SU-DHL-6 (cell line): ENCODE results near the gene GFRA4.

Source experiments
- H2AFZ ChIP-seq: fragments of 200-600 bp; sonication (generic); 2 replicates; pipeline ENCODE4 v1.6.1; 2014; ENCODE audit warnings: low read depth, mild to moderate bottlenecking, moderate library complexity, mixed read lengths, antibody characterized with exemption, low read length; ENCODE audit not compliant: severe bottlenecking
- H3F3A ChIP-seq: fragments of 200-600 bp; shearing (Covaris generic); 2 replicates; pipeline ENCODE4 v1.6.0; 2016; ENCODE audit warnings: antibody characterized with exemption, mild to moderate bottlenecking; ENCODE audit not compliant: insufficient read depth
- H3K27ac ChIP-seq: fragments of 200-600 bp; sonication (generic); 2 replicates; pipeline ENCODE4 v1.5.1; 2016; ENCODE audit warnings: low read depth, mild to moderate bottlenecking, low read length, moderate library complexity, mixed read lengths
- H3K27me3 ChIP-seq: fragments of 200-600 bp; sonication (generic), shearing (Covaris generic); 2 replicates; pipeline ENCODE4 v1.6.0; 2014; ENCODE audit warnings: mild to moderate bottlenecking, low read length
- H3K36me3 ChIP-seq: fragments of 200-600 bp; sonication (generic); 2 replicates; pipeline ENCODE4 v1.6.1; 2014; ENCODE audit warnings: mild to moderate bottlenecking, low read length, mixed read lengths
- H3K4me2 ChIP-seq: fragments of 300-600, 200-600 bp; shearing (Covaris generic), sonication (generic); 2 replicates; pipeline ENCODE4 v1.6.0; 2014; ENCODE audit warnings: low read length, low read depth, mild to moderate bottlenecking; ENCODE audit not compliant: poor library complexity, severe bottlenecking
- H3K4me3 ChIP-seq: fragments of 200-600 bp; sonication (generic); 2 replicates; pipeline ENCODE4 v1.5.1; 2014; ENCODE audit warnings: antibody characterized with exemption, low read length, mild to moderate bottlenecking, mixed read lengths; ENCODE audit not compliant: insufficient read depth, poor library complexity, severe bottlenecking
- H3K79me2 ChIP-seq: fragments of 200-600 bp; sonication (generic); 2 replicates; pipeline ENCODE4 v1.6.1; 2014; ENCODE audit warnings: mild to moderate bottlenecking, low read length, moderate library complexity; ENCODE audit not compliant: insufficient read depth
- H3K9ac ChIP-seq: fragments of 200-600 bp; sonication (generic); 2 replicates; pipeline ENCODE4 v1.7.0; 2014; ENCODE audit warnings: mild to moderate bottlenecking, low read length
- H3K9me2 ChIP-seq: fragments of 200-600 bp; sonication (generic); replicated peaks from 2 replicates; pipeline ENCODE4 v1.6.1; 2014; ENCODE audit warnings: low read length; ENCODE audit not compliant: insufficient read depth
- H3K9me3 ChIP-seq: fragments of 200-600 bp; sonication (generic); 2 replicates; pipeline ENCODE4 v1.6.1; 2014; ENCODE audit warnings: low read length, mixed read lengths; ENCODE audit not compliant: insufficient read depth
- H4K20me1 ChIP-seq: fragments of 200-600 bp; sonication (generic); 2 replicates; pipeline ENCODE4 v1.6.1; 2014; ENCODE audit warnings: low read depth, mild to moderate bottlenecking, antibody characterized with exemption, low read length, moderate library complexity, mixed read lengths
- EZH2phosphoT487 ChIP-seq: fragments of 200-600 bp; sonication (generic), shearing (Covaris generic); conservative IDR thresholded peaks from 2 replicates; pipeline ENCODE4 v1.6.1; 2018; ENCODE audit warnings: mild to moderate bottlenecking, antibody characterized with exemption, low read length, moderate library complexity, mixed read lengths
- TF ChIP-seq, protein P1 (sequence below): fragments of 200-600 bp; sonication (generic); IDR thresholded peaks from one replicate; pipeline ENCODE4 v1.5.1; 2017; ENCODE audit warnings: antibody characterized with exemption, mild to moderate bottlenecking, low read length, moderate library complexity; ENCODE audit not compliant: insufficient read depth, poor library complexity, severe bottlenecking

The GFRA4 gene

DNA sequence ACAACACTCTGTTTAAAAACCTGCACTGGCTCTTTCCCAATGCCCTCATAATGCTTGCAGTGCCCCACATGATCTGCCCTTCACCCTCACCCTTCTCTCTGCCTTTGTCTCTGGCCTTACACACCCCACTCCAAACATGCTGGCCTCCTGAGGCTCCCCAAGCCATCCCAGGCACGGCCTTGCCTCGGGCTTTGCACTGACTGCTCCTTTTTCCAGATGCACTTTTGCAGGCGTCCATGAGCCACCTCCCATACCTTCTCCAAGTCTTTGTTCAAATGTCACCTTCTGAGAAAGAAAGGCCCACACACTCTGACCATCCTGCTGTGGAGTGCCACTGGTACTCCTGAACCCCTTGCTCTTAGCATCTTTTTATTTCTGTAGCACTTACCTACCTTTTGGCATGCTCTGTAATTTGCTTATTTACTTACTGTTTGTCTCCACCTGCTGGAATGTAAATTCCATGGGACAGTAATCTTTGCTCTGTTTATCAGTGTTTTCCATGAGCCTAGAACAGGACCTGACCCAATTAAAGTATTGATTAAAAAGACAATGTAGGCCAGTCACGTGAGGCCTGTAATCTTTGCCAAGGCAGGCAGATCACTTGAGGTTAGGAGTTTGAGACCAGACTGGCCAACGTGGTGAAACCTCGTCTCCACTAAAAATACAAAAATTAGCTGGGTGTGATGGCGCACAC lies 30.7 kb downstream of the GFRA4 start:
- H3F3A ChIP-seq = no peaks in the 10 kb centered on the region
- no peak overlapping the region for H3K9ac ChIP-seq
- H2AFZ ChIP-seq = no peak overlapping the region
- TF ChIP-seq, protein P1, sequence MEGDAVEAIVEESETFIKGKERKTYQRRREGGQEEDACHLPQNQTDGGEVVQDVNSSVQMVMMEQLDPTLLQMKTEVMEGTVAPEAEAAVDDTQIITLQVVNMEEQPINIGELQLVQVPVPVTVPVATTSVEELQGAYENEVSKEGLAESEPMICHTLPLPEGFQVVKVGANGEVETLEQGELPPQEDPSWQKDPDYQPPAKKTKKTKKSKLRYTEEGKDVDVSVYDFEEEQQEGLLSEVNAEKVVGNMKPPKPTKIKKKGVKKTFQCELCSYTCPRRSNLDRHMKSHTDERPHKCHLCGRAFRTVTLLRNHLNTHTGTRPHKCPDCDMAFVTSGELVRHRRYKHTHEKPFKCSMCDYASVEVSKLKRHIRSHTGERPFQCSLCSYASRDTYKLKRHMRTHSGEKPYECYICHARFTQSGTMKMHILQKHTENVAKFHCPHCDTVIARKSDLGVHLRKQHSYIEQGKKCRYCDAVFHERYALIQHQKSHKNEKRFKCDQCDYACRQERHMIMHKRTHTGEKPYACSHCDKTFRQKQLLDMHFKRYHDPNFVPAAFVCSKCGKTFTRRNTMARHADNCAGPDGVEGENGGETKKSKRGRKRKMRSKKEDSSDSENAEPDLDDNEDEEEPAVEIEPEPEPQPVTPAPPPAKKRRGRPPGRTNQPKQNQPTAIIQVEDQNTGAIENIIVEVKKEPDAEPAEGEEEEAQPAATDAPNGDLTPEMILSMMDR = no peak
- TF ChIP-seq EZH2phosphoT487 = no peak
- no peaks in the 10 kb centered on the region for H3K27me3 ChIP-seq
- no peak overlapping the region for H3K4me3 ChIP-seq
- no peaks in the 10 kb centered on the region for H3K36me3 ChIP-seq
- H4K20me1 ChIP-seq = no peaks in the 10 kb centered on the region
- no peaks in the 10 kb centered on the region for H3K9me3 ChIP-seq
- no peak overlapping the region for H3K4me2 ChIP-seq
- no peaks in the 10 kb centered on the region for H3K9me2 ChIP-seq
- H3K27ac ChIP-seq = no peak overlapping the region
- no peaks in the 10 kb centered on the region for H3K79me2 ChIP-seq

DNA sequence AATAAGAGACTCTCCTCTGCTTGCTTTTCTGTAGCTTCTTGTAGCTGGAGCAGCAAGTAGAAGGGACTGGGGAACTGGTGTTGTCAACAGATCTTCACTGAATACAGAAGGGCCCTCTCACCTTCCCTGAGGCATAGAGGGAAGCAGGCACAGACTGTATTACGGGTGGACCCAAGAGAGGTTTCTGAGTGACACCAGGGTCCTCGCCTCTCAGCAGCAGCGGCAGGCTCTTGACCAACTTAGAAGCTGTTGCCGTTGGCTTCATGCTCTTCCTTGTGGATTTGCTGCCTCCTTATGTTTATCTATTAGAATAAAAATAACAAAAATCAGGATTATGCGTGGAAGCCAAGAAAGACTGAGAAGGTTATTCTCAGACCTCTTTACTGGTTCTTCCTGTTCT lies 31.7 kb downstream of the GFRA4 start:
- Histone ChIP-seq H3K9me3 (no peaks in the 10 kb centered on the region), H3K79me2 (no peaks in the 10 kb centered on the region), H4K20me1 (no peaks in the 10 kb centered on the region), H3K27me3 (no peaks in the 10 kb centered on the region), H3K9ac (no peak overlapping the region), H2AFZ (no peak overlapping the region), H3K4me2 (no peak overlapping the region), H3K27ac (no peak overlapping the region), H3K36me3 (no peaks in the 10 kb centered on the region), H3K9me2 (no peaks in the 10 kb centered on the region), H3F3A (no peaks in the 10 kb centered on the region), H3K4me3 (no peak overlapping the region)
- TF ChIP-seq, protein P1 = no peak
- TF ChIP-seq EZH2phosphoT487 = no peak

DNA sequence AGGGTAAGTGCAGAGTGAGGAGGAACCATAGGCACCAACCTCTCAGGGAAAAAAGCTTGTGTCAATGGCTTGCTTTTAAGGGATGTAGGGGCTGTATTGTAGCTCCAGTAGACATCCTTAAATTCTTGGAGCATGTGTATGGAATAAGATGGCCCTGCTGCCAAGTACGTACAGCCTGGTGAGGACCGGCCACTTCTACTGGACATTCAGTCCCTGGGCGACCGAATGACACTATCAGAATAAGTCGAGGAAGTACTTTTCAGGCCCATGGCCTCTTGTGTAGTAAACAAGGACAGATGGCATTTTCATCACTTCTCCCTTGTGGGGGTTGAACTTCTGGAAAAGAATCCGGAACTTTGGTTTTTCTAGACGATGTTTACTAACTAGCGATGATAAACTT lies 32.8 kb downstream of the GFRA4 start:
- no peak overlapping the region for H3K4me3 ChIP-seq
- H3K79me2 ChIP-seq = no peaks in the 10 kb centered on the region
- no peaks in the 10 kb centered on the region for H3K36me3 ChIP-seq
- no peak overlapping the region for H2AFZ ChIP-seq
- no peaks in the 10 kb centered on the region for H4K20me1 ChIP-seq
- H3K9ac ChIP-seq = no peak overlapping the region
- H3F3A ChIP-seq = no peaks in the 10 kb centered on the region
- no peak overlapping the region for H3K27ac ChIP-seq
- H3K9me3 ChIP-seq = no peaks in the 10 kb centered on the region
- H3K27me3 ChIP-seq = no peaks in the 10 kb centered on the region
- H3K9me2 ChIP-seq = no peaks in the 10 kb centered on the region
- TF ChIP-seq, protein P1 = no peak
- TF ChIP-seq EZH2phosphoT487 = no peak
- no peak overlapping the region for H3K4me2 ChIP-seq

DNA sequence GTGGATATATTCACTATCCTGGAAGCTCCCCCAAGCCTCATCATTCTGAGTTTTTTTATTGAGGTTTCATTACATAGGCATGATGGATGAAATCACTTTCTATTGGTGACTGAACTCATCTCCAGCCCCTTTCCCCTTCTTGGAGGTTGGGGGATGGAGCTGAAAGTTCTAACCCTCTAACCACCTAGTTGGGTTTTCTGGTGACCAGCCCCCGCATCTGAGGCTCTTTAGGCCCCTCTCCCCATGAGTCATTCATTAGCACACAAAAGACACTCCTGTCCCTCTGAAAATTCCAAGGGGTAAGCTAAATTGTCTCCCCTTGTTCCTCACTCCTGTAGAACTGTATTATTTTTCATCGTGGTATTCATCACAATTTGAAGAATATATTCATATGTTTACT lies 33.3 kb downstream of the GFRA4 start:
- Histone ChIP-seq H2AFZ (no peak overlapping the region), H3K79me2 (no peaks in the 10 kb centered on the region), H3K9ac (no peak overlapping the region), H3F3A (no peaks in the 10 kb centered on the region), H3K36me3 (no peaks in the 10 kb centered on the region), H3K4me2 (no peak overlapping the region), H3K27ac (no peak overlapping the region), H3K9me2 (no peaks in the 10 kb centered on the region), H3K9me3 (no peaks in the 10 kb centered on the region), H3K4me3 (no peak overlapping the region), H4K20me1 (no peaks in the 10 kb centered on the region), H3K27me3 (no peaks in the 10 kb centered on the region)
- TF ChIP-seq, protein P1 = no peak
- no peak for TF ChIP-seq EZH2phosphoT487
